Germinal center (tissue), 1 donor: Measurements from ENCODE around the gene TMEM170A.
"Not testable (repeated sequence)": the region's sequence is repeated elsewhere in the genome, so short reads cannot be mapped to it uniquely, and the experiment has no call there.

Source experiments
- DNase-seq: peaks from one replicate; pipeline ENCODE4 v3.0.0; 2012; ENCODE audit warnings: mixed read lengths, low spot score

TMEM170A gene

GRCh38 chr16:75464122-75464918 is at the start of gene TMEM170A:
Gene TMEM170A (minus strand): TSS chr16:75464689. CDS start chr16:75464600, 89 bp downstream.
- peak; percentile 97 for DNase-seq

- DNase-seq = no peak
Measured at GRCh38 chr16:75506574-75506973, 42.1 kb upstream of the TMEM170A start.

- no peak for DNase-seq
Measured at GRCh38 chr16:75506107-75506506, 41.6 kb upstream of the TMEM170A start.

GRCh38 chr16:75503801-75504200 is 39.3 kb upstream of the TMEM170A start:
- no peak for DNase-seq

- no peak for DNase-seq
Measured at GRCh38 chr16:75502916-75503605, 38.6 kb upstream of the TMEM170A start.

GRCh38 chr16:75501820-75502219 is 37.3 kb upstream of the TMEM170A start:
- not testable (repeated sequence) for DNase-seq

- no peak for DNase-seq
Measured at GRCh38 chr16:75501359-75501758, 36.9 kb upstream of the TMEM170A start.

GRCh38 chr16:75498605-75499322 is 34.3 kb upstream of the TMEM170A start:
- DNase-seq = not testable (repeated sequence)

- no peak for DNase-seq
Measured at GRCh38 chr16:75497558-75497957, 33.1 kb upstream of the TMEM170A start.

- peak; percentile 64 for DNase-seq
Measured at GRCh38 chr16:75495076-75495674, 30.7 kb upstream of the TMEM170A start, which contains the start of gene CHST6. Gene CHST6 (minus strand): TSS chr16:75495441. CDS start chr16:75479828, 15,613 bp downstream.

GRCh38 chr16:75494661-75495075 is 30.2 kb upstream of the TMEM170A start:
- no peak for DNase-seq

- DNase-seq = no peak
Measured at GRCh38 chr16:75494184-75494583, 29.7 kb upstream of the TMEM170A start.

- DNase-seq = peak; percentile 18
Measured at GRCh38 chr16:75491876-75492275, 27.4 kb upstream of the TMEM170A start.

- no peak for DNase-seq
Measured at GRCh38 chr16:75488322-75488721, 23.8 kb upstream of the TMEM170A start.

- DNase-seq = no peak
Measured at GRCh38 chr16:75486676-75487313, 22.3 kb upstream of the TMEM170A start.

GRCh38 chr16:75486014-75486675 is 21.7 kb upstream of the TMEM170A start:
- no peak for DNase-seq

GRCh38 chr16:75485230-75486013 is 20.9 kb upstream of the TMEM170A start:
- no peak for DNase-seq

- no peak for DNase-seq
Measured at GRCh38 chr16:75483222-75483621, 18.7 kb upstream of the TMEM170A start.

GRCh38 chr16:75482434-75483205 is 18.1 kb upstream of the TMEM170A start:
- DNase-seq = no peak
